Neural cell (in vitro differentiated cells): Measurements from ENCODE around the gene UBE2E3. TPM values are rescaled to one million over a fixed set of nuclear protein-coding genes. Genes with fewer than 3 reads are reported as not detected.

Experiments
- H2AFZ ChIP-seq: fragments of 200-600, 300-800 bp; sonication (generic), shearing (Covaris generic); 2 replicates; pipeline ENCODE4 v1.6.0; 2014; ENCODE audit warnings: low read depth, mild to moderate bottlenecking, antibody characterized with exemption, low read length, moderate library complexity
- H3F3A ChIP-seq: fragments of 200-600 bp; shearing (Covaris generic); 2 replicates; pipeline ENCODE4 v1.6.1; 2016; ENCODE audit warnings: mild to moderate bottlenecking, moderate library complexity, mixed read lengths, antibody characterized with exemption, low read length; ENCODE audit not compliant: insufficient read depth, poor library complexity, severe bottlenecking
- H3K27ac ChIP-seq: fragments of 200-600, 300-800 bp; sonication (generic), shearing (Covaris generic); 2 replicates; pipeline ENCODE4 v1.5.1; 2014; ENCODE audit warnings: mild to moderate bottlenecking, low read length, moderate library complexity
- H3K27me3 ChIP-seq: fragments of 300-800, 200-600 bp; sonication (generic), shearing (Covaris generic); 2 replicates; pipeline ENCODE4 v1.6.0; 2014; ENCODE audit warnings: mild to moderate bottlenecking, low read depth, low read length, moderate library complexity; ENCODE audit not compliant: insufficient read depth
- H3K36me3 ChIP-seq: fragments of 300-800, 200-600 bp; sonication (generic), shearing (Covaris generic); 2 replicates; pipeline ENCODE4 v1.5.1; 2014; ENCODE audit warnings: mild to moderate bottlenecking, antibody characterized with exemption, low read length, moderate library complexity; ENCODE audit not compliant: insufficient read depth
- H3K4me2 ChIP-seq: fragments of 300-800, 200-600 bp; sonication (generic), shearing (Covaris generic); 2 replicates; pipeline ENCODE4 v1.6.0; 2014; ENCODE audit warnings: mild to moderate bottlenecking, low read length
- H3K4me3 ChIP-seq: fragments of 300-800, 200-600 bp; sonication (generic), shearing (Covaris generic); 2 replicates; pipeline ENCODE4 v1.5.1; 2014; ENCODE audit warnings: mild to moderate bottlenecking, low read length, moderate library complexity
- H3K79me2 ChIP-seq: fragments of 200-600 bp; shearing (Covaris generic); replicated peaks from 2 replicates; pipeline ENCODE4 v1.6.0; 2014; ENCODE audit warnings: mild to moderate bottlenecking, low read length, moderate library complexity; ENCODE audit not compliant: insufficient read depth
- H3K9ac ChIP-seq: fragments of 300-800, 200-600 bp; sonication (generic), shearing (Covaris generic); 2 replicates; pipeline ENCODE4 v1.6.1; 2016; ENCODE audit warnings: mild to moderate bottlenecking, low read length, mixed read lengths
- H3K9me2 ChIP-seq: fragments of 200-600 bp; shearing (Covaris generic); 2 replicates; pipeline ENCODE4 v1.6.1; 2016; ENCODE audit warnings: mild to moderate bottlenecking, low read length, mixed read lengths; ENCODE audit not compliant: insufficient read depth
- H3K9me3 ChIP-seq: fragments of 200-600, 300-800 bp; sonication (generic), shearing (Covaris generic); 2 replicates; pipeline ENCODE4 v1.6.1; 2016; ENCODE audit warnings: mild to moderate bottlenecking, mixed run types, low read length, moderate library complexity, mixed read lengths
- H4K20me1 ChIP-seq: fragments of 200-600 bp; shearing (Covaris generic); 2 replicates; pipeline ENCODE4 v1.6.1; 2016; ENCODE audit warnings: mild to moderate bottlenecking, mixed run types; ENCODE audit not compliant: insufficient read depth
- CTCF ChIP-seq: fragments of 450-650 bp; IDR thresholded peaks from 2 replicates; pipeline ENCODE4 v1.5.1; 2014; ENCODE audit warnings: antibody characterized with exemption, mild to moderate bottlenecking, moderate library complexity; ENCODE audit not compliant: poor library complexity, severe bottlenecking
- EP300 ChIP-seq: fragments of 450-650 bp; conservative IDR thresholded peaks from 2 replicates; pipeline ENCODE4 v1.6.1; 2014; ENCODE audit warnings: antibody characterized with exemption, mild to moderate bottlenecking, moderate library complexity; ENCODE audit not compliant: poor library complexity, severe bottlenecking
- EZH2 ChIP-seq: fragments of 200-600, 300-800 bp; shearing (Covaris generic), sonication (generic); IDR thresholded peaks from 2 replicates; pipeline ENCODE4 v1.6.1; 2014; ENCODE audit warnings: antibody characterized with exemption, low read length, borderline replicate concordance, mild to moderate bottlenecking; ENCODE audit not compliant: insufficient read depth, poor library complexity, severe bottlenecking
- MXI1 ChIP-seq: fragments of 450-650 bp; conservative IDR thresholded peaks from 2 replicates; pipeline ENCODE4 v1.6.1; 2014; ENCODE audit warnings: antibody characterized with exemption, mild to moderate bottlenecking; ENCODE audit not compliant: poor library complexity, severe bottlenecking
- POLR2AphosphoS5 ChIP-seq: IDR thresholded peaks from 2 replicates; pipeline ENCODE4 v1.6.1; 2012
- RAD21 ChIP-seq: fragments of 450-650 bp; conservative IDR thresholded peaks from 2 replicates; pipeline ENCODE4 v1.6.1; 2014; ENCODE audit warnings: antibody characterized with exemption, mild to moderate bottlenecking, moderate library complexity
- REST ChIP-seq: IDR thresholded peaks from 2 replicates; pipeline ENCODE4 v1.6.1; 2012; ENCODE audit warnings: borderline replicate concordance
- SMC3 ChIP-seq: fragments of 450-650 bp; conservative IDR thresholded peaks from 2 replicates; pipeline ENCODE4 v1.6.1; 2014; ENCODE audit warnings: antibody characterized with exemption, mild to moderate bottlenecking, moderate library complexity; ENCODE audit not compliant: poor library complexity
- TAF1 ChIP-seq: IDR thresholded peaks from 2 replicates; pipeline ENCODE4 v1.6.1; 2012; ENCODE audit warnings: low read depth
- polyA plus RNA-seq: library from polyadenylated mRNA; depleted of rRNA; stranded (reverse); fragments of >200 nt; gene quantifications from 2 replicates; pipeline ENCODE4 v1.2.3, GENCODE V29; 2014

The UBE2E3 gene
- polyA plus RNA-seq, 1 donor from 2014 or later: 337 TPM

GRCh38 chr2:181076658-181077057 is 96.3 kb downstream of the UBE2E3 start:
- Histone ChIP-seq H3F3A (no peaks in the 10 kb centered on the region), H3K27ac (no peak overlapping the region), H4K20me1 (no peaks in the 10 kb centered on the region), H3K4me3 (no peak overlapping the region), H3K9me3 (no peaks in the 10 kb centered on the region), H3K4me2 (no peak overlapping the region), H3K9me2 (no peaks in the 10 kb centered on the region), H3K36me3 (no peaks in the 10 kb centered on the region), H3K27me3 (no peaks in the 10 kb centered on the region), H3K9ac (no peak overlapping the region), H2AFZ (no peak overlapping the region), H3K79me2 (no peaks in the 10 kb centered on the region)
- TF ChIP-seq EZH2 (no peak), CTCF (no peak), RAD21 (no peak), EP300 (no peak), REST (no peak), SMC3 (no peak), POLR2AphosphoS5 (no peak), MXI1 (no peak), TAF1 (no peak)

- Histone ChIP-seq H3K9me3 (no peaks in the 10 kb centered on the region), H3K27ac (no peak overlapping the region), H3K27me3 (no peaks in the 10 kb centered on the region), H3K9ac (no peak overlapping the region), H3F3A (no peaks in the 10 kb centered on the region), H3K9me2 (no peaks in the 10 kb centered on the region), H3K79me2 (no peaks in the 10 kb centered on the region), H3K4me3 (no peak overlapping the region), H2AFZ (no peak overlapping the region), H4K20me1 (no peaks in the 10 kb centered on the region), H3K36me3 (no peaks in the 10 kb centered on the region), H3K4me2 (no peak overlapping the region)
- TF ChIP-seq EZH2: no peak
- peak; percentile 82 for TF ChIP-seq RAD21
- peak; percentile 79 for TF ChIP-seq CTCF
- TF ChIP-seq SMC3: peak; percentile 84
Measured at GRCh38 chr2:181077128-181077709, 96.8 kb downstream of the UBE2E3 start.
